Measurements from ENCODE around the gene ANAPC4.
"Not testable (repeated sequence)": the region's sequence is repeated elsewhere in the genome, so short reads cannot be mapped to it uniquely, and the experiment has no call there.

The ANAPC4 gene

DNA sequence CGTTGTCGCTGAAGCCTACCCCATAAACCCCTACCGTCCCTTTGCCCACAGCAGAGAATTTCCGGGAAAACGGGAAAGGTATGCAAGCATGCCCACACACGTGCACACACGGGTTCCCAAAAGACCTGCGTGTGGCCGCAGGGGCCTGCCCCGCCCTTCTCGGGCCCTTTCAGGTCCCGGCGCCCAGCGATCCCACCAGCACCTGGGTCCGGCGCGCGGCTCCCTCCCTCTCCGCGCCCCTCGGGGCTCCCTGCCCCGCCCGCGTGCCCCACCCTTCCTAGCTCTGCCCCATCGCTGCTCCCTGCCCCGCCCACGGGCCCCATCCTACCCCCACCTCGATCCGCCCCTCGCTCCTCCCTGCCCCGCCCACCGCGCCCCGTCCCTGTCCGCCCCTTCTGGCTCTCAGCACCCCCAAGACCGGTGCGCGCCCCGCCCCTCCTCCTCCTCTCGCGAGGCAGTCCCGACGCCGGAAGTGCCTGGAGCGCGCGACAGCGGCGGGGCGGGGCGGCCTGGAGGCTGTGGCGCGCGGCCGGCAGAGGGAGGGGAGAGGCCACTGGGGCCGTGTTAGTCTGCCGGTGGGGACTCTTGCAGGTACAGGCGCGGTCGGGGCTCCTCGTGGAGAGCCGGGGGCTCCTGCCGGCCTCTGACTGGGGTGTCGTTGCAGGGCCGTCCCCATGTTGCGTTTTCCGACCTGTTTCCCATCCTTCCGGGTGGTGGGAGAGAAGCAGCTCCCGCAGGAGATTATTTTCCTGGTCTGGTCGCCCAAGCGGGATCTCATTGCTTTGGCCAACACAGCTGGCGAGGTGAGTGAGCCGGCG, at the start of gene ANAPC4:
Gene ANAPC4, plus strand, starts transcription at position 510 of the 818 bp plus-strand sequence. Its CDS starts 165 bp downstream, at position 675.
- DNase-seq (ENCODE audit: low read depth in 3 of 3, low spot score in 1 of 3) = peak; percentile 94 to 98 (median 97)

- not testable (repeated sequence) for DNase-seq (ENCODE audit: low read depth in 3 of 3, low spot score in 1 of 3)
These were observed 48.6 kb upstream of the ANAPC4 start for GRCh38 chr4:25328463-25328862.

DNA sequence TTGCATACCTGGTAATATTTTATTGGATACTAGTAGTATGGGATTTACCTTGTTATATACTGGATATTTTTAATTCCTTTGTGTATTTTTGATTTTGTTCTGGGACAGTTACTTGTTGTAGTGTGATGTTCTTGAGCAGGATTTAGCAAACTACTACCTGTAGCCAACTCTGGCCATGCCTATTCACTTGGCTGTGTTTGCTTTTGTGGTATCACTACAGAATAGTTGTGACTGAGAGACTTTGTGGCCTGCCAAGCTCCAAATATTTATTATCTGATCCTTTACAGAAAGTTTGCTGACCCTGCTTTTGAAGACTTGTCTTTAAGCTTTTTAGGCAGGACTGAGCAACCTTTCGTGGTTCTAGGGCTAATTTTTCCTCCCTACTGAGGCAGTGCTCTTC, 46.7 kb upstream of the ANAPC4 start:
- DNase-seq (ENCODE audit: low read depth in 3 of 3, low spot score in 1 of 3) = no peak

DNA sequence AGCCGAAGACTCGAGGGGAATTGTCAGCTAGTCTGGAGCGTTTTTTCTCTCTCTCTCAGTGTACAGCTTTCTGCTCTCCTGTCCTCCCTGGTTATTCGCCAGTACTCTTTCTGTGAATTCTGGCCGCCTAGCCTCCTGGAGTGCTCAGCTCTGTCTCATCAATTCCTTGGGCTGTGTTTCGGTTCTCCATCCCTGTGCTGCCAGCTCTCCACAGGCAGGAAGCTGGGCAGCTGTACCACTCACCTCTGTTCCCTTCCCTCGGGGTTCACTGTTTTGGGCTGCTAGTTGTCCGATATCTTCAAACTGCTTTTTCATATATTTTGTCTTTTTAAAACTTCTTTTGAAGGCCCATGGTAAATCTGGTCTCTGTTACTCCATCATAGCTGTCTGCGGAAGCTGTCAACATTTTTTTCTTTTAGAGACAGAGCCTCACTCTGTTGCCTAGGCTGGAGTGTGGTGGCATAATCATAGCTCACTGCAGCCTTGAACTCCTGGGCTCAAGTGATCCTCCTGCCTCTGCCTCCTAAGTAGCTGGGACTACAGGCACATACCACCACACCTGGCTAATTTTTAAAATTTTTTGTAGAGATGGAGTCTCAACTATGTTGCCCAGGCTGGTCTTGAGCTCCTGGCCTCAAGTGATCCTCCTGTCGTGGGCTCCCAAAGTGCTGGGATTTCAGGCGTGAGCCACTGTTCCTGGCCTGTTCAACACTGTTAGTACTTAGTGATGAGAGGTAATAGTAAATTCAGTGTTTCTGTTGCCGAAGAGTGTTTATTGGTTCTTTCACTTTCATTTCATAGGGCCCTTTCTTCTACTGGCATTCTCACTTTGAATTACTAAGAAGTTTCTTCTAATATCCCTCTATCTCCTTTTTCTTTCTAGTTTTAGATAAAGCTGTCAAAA, 45.9 kb upstream of the ANAPC4 start:
- no peak for DNase-seq (ENCODE audit: low read depth in 3 of 3, low spot score in 1 of 3)

- DNase-seq (ENCODE audit: low read depth in 3 of 3, low spot score in 1 of 3) = no peak
These were observed 33.4 kb upstream of the ANAPC4 start for GRCh38 chr4:25343671-25344070.

DNA sequence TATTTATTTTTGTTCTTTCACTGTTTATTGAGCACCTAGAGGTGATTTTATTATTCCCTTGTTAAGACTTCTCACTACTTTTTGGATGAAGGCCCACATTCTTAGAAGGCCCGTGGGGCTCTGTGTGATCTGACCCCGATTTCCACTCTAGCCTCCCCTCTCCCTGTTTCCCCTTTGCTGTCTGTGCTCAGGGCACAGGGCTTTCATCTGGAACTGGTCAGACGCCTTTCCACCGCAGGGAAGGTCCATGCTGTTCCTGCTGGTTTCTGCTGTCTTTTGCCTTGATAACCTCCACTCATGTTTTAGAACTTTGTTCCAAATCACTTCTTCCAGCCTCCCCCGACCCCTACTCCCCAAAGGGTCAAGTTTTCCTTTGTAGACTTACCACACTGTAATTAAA, 31.3 kb upstream of the ANAPC4 start:
- DNase-seq (ENCODE audit: low read depth in 3 of 3, low spot score in 1 of 3) = no peak

DNA sequence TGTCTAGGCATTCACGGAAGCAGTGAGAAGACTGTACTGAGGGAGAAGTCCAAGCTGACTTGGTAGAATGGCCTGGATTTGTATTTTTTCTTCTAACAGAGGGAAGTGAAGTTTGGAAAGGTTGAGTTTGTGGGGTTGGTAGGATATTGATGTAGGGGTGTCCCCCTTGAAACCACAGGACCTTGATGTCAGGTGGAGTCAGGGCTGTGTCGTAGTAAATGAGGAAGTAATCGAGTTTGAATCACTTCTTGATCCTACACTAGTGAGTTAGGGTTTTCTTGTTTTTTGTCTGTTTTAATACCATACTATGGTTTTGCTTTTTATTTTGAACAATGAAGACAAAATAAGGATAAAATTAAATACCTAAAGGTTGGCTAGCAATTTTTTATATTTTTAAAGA, 30.1 kb upstream of the ANAPC4 start:
- DNase-seq (ENCODE audit: low read depth in 3 of 3, low spot score in 1 of 3) = no peak

- DNase-seq (ENCODE audit: low read depth in 3 of 3, low spot score in 1 of 3) = no peak
These were observed 29.6 kb upstream of the ANAPC4 start for GRCh38 chr4:25347473-25347872.

DNA sequence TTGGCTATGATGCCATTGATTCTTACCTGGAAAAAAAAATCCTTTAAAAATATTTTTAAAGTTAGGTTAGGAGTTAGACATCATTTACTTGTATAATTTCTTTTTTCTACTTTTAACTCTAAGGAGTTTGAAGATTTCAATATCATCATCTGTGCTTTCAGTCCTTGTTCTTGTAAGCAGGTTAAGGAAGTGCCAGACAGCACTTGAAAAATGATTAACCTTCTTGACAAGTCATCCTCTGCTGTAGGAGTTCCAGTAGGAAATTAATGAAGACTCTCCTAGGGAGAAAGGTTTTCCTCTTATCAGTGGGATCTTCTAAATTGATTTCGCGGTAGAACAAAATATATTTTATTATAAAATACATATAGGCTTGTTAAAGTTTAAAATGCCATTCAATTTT, 29.1 kb upstream of the ANAPC4 start:
- DNase-seq (ENCODE audit: low read depth in 3 of 3, low spot score in 1 of 3) = no peak

GRCh38 chr4:25350561-25350960, 26.5 kb upstream of the ANAPC4 start:
- DNase-seq (ENCODE audit: low read depth in 3 of 3, low spot score in 1 of 3) = no peak

GRCh38 chr4:25351777-25352416, 25.2 kb upstream of the ANAPC4 start:
- no peak for DNase-seq (ENCODE audit: low read depth in 3 of 3, low spot score in 1 of 3)

DNA sequence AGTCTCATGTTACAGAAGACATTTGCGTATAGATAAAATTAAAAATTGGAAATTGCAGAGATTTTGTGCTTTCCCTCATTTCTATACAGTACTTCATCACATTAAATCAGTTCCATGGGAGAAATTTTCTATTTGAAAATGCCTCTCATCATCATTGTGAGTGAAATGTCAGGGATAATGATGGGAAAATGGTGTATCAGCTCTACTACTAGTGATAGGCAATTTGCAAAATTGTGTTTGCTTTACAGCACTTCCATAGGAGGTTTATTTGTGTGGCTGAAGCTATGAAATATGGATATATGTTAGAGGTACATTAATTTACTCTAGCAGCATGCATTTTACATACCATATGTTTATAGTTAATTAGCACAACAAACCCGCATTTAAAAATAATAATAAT, 21.0 kb upstream of the ANAPC4 start:
- DNase-seq (ENCODE audit: low read depth in 3 of 3, low spot score in 1 of 3) = no peak

DNA sequence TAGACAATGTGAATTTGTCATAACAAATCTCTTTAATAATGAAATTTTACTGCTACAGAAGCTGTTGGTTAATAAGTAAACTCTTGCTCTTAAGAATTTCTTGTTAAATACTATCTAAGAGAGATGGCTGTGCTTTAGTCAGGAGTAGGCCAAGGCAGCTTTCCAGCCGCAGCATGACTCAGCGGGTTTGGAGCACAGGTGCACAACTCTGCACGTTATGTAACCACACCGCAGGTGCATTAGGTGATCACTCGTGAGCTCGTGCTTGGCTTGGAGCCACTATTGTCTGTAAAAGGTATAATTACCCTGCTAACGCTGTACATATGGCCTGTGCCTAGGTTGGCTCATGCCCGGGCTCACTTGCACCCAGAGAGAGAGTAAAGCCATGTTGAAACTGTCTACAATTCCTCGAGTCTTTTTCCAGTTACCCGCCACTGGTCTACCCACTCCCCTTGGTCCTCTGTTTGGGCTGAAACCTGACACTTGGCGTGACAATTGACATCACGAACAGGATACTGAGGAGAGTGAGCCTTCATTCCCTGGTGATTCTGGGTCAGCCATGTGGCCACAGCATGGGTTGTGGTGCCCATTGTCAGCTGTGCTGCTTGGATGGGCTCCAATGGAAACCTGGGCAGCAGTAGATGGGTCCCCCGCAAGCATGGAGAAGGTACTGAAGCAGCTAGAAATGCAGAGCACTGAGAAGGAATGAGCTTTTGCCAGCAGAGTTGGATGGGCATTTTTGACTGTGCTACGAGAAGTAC, 18.4 kb upstream of the ANAPC4 start:
- DNase-seq (ENCODE audit: low read depth in 3 of 3, low spot score in 1 of 3) = no peak

DNA sequence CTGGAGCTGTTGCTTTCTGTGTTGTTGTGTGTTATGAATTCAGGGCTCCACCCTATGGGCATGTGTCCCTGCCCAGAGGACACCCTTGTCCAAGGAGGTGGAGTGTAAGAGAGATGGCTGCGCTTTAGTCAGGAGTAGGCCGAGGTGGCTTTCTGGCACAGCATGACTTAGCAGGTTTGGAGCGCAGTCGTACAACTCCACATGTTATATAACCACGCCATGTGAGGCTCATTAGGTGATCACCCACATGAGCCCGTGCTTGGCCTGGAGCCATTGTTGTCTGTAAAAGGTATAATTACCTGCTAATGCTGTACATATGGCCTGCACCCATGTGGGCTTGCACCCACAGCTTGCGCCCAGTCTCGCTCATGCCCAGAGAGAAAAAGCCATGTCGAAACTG, 15.8 kb upstream of the ANAPC4 start:
- no peak for DNase-seq (ENCODE audit: low read depth in 3 of 3, low spot score in 1 of 3)

DNA sequence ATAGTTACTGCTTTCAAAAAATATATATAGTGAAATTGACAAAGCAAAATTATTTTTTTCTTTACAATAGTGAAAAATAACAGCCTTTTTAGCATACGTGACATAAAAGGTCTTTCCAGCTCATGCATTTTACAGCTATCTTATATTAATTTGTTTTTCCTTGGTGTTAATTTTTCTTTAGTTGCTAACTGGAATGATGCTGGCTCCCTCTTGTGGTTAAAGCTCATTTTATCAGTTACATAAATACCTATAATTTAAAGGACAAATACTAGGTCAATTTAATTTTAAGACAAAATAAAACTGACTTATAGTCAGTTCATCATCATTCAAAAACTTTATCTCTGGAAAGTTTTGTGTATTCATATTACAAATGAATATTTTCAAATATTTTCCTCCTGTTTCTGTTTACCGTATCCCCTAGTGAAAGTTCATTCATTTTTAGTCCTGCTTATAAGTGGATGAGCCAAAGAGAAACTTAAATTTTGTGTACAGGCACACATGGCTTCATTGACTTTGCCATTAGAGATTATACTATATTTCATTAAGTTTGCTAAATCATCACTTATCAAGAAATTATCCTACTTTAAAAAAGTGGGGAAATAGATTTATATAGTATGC, 9.9 kb upstream of the ANAPC4 start:
- DNase-seq (ENCODE audit: low read depth in 3 of 3, low spot score in 1 of 3) = no peak

DNA sequence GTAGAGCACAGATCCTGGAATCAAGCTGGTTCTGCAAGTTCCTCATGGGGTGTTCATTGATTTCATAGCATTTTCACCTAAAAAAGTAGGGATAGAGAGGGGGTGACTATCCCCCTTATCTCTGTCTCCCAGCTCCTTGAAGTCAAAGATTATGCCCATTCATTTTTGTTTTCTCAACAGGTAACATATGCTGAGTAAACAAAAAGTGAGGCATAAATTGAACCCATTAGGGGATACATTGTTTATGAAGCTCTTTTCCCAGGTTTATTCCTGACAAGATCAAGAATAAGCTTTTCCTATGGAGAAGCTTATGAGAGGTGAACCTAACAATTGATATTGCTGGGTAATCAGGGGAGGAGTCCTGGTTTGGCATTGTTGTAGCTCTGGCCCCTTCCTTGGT, 9.2 kb upstream of the ANAPC4 start:
- DNase-seq (ENCODE audit: low read depth in 3 of 3, low spot score in 1 of 3) = no peak

DNA sequence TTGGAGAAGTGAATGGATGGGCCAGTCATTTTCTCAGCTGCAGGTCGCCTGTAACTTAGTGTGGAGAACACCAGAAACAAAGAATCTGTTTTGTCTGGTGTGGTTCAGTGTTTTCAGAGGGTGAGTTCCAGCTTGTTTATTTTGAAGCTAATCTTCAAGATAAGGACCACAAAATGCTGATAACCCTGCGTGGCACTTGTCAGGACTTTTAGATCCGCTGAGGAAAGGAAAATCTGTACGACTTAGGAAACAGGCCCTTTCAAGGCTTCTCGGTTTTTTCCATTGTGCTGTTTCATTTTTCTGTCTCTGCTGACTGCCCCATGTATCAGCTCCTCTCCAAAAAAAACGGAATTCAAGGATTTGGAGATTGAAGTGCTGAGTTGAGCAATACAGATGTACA, 8.7 kb upstream of the ANAPC4 start:
- no peak for DNase-seq (ENCODE audit: low read depth in 3 of 3, low spot score in 1 of 3)

- no peak for DNase-seq (ENCODE audit: low read depth in 3 of 3, low spot score in 1 of 3)
These were observed 6.8 kb upstream of the ANAPC4 start for GRCh38 chr4:25370242-25370641.

DNA sequence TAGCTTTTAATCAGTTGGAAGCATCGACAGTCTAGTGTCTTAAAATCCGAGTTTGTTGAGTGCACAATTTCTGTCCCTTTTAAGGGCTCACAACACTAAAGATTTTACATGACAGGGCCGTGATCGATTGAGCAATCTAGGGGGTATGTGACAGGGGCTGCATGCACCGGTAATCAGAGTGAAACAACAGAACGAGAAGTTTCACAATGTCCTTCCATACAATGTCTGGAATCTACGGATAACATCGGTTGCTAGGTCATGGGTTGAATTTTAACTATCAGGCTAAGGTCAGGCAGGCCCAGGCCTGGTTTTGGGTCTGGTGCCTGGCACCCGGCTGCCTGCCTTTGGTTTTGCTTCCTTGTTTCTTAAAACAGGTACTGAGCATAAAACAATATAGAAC, 4.5 kb upstream of the ANAPC4 start:
- not testable (repeated sequence) for DNase-seq (ENCODE audit: low read depth in 3 of 3, low spot score in 1 of 3)

- no peak for DNase-seq (ENCODE audit: low read depth in 3 of 3, low spot score in 1 of 3)
These were observed 741 bp downstream of the ANAPC4 start for GRCh38 chr4:25377572-25378436.
